ENCODE measurements around the gene NEURL3.

Gene NEURL3

DNA sequence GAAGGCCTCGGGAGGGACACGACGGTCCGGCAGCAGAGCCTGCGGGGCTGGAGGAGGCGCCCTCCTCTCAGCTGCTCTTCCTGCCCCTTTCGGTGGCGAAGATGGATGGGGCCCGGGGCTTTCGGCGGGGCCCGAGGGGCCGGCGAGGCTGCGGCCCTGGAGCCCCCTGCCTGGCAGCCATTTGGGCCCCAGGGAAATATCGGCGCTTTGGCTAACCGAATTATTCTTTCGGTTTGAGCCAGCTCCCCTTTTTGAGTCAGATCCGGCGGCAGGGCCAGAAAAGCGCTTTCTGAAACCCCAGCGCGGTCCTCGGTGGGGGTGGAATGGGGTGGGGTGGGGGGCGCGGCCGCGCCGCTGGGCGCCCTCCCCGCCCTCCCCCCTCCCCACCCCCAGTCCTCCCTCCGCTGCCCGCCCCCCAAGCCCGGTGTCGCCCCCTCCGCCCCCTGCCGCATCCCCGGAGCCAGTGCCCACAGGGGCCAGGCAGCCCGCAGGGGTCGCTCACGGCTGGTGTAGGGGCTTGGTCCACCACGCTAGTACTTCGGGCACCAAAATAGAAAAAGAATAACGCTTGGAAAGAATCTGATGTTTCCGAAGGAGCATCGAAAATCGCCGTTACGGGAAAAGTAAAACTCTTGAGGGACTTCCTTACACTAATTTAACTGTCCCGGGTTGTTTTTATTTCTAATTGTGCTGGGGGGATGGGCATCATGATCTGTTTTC lies 22.3 kb upstream of the NEURL3 start:
- peak; percentile 16 for DNase-seq

GRCh38 chr2:96526615-96527285 lies 21.6 kb upstream of the NEURL3 start:
- DNase-seq = no peak

DNA sequence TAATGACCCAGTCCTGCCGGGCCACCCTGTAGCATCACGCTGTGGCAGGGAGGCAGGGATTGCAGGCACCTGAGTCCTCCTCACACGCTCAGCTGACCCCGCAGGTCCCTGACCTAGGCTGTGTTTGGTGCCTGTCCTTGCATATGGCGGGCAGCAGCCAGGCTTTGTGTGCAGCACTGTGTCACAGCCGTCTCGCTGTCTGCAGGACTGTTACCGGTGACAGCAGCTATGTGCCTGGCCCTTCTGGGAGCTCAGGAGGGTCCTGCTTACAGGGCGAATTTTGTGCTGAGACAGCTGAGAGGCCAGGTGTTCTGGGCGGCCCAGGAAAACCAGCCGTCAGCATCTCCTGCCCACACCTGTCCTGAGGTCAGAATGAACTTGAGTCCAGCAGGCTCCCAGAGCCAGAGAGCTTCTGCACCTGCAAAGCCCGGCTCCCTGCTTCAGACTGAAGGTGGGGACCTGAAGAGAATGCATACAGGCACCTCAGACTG lies 21.0 kb upstream of the NEURL3 start:
- DNase-seq = no peak

- no peak for DNase-seq
Observed at GRCh38 chr2:96525211-96525507, 20.0 kb upstream of the NEURL3 start.

- DNase-seq = no peak
Observed at GRCh38 chr2:96524482-96525210, 19.5 kb upstream of the NEURL3 start.

- no peak for DNase-seq
Observed at GRCh38 chr2:96523659-96524481, 18.7 kb upstream of the NEURL3 start.

- DNase-seq = no peak
Observed at GRCh38 chr2:96522304-96523203, 17.4 kb upstream of the NEURL3 start.

GRCh38 chr2:96521219-96521618 lies 16.1 kb upstream of the NEURL3 start:
- DNase-seq = no peak

DNA sequence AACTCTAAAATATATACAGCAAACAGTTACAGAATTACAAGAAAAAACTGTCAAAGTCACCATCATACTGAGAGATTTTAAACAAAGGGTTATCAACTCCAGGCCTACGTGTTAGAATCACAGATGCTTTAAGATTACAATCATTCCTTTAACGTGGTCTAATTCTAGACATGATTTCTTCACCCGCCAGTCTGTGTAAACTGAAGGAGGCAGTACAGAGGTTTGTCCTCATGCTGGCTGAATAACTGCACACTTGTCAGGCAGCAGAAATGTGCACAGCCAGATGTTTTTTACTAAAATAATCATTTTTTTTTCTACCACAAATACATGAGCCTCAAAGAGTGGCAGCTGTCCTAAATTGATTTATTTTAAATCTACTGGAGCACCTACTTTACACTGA lies 15.5 kb upstream of the NEURL3 start:
- DNase-seq = no peak

- no peak for DNase-seq
Observed at GRCh38 chr2:96520231-96520630, 15.1 kb upstream of the NEURL3 start.

DNA sequence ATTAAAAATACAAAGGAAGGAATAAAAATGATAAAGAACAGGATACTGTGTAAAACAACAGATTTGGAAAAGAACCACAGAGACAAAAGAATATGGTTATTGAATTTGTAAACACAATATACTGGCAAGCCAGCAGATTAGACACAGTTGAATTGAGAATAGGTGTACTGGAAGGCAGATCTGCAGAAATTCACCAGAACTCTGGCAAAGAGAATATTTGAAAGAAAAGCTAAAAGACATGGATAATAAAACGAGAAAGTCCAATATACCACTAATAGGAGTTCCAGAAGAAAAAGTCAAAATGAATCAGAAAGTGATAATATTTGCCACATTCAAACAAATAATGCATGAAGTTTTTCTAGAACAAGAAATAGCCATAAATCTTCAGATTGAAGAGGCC lies 11.9 kb upstream of the NEURL3 start:
- DNase-seq = no peak

GRCh38 chr2:96514521-96514920 lies 9.4 kb upstream of the NEURL3 start:
- DNase-seq = no peak

DNA sequence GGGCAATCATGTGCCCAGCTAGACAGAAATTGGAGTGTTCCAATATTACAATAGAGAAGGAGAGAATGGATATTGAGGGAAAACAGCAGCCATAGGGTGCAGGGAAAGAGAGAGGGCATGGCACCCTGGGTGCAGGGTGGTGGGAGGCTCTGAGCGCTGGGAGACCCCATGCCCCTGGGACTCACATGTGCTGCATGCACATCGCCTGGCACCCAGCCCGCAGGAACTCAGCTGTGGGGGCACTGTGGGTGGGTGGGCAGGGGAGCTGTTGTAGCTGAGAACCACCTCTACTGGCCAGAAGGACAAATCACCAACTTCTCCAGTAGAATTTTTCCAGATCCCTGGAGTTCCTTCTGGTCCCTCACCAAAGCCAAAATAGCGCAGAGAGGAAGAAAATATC lies 7.2 kb upstream of the NEURL3 start:
- no peak for DNase-seq

GRCh38 chr2:96511851-96512250 lies 6.7 kb upstream of the NEURL3 start:
- no peak for DNase-seq

DNA sequence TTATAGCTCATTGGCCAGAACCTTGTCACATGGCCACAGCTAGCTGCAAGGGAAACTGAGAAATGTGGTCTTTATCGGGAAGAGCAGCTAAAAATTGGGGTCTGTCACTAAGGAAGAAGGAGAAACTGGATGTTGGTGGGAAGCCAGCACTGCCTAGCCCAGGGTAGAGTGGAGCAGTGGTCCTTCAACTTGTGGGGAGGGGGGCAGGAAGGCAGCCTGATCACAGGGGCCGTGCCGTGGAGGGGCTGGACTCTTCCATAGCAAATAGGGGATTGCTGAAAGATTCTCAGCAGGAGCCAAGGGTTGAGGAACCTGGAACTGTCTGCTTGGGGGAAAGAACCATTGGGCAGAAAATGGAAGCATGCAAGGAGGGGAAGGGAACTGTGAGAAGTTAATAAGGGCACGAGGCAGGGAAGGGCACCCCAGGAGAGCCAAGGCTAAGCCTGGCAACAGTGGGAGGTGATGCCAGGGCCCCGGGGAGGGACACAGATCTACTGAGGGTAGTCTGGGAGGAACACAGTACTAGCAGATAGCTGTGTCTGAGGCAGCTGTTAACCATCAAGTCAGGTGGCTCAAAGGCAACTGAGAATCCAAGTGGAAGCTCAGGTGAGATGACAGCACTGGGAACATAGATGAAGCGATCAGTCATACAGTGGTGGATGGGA lies 5.9 kb upstream of the NEURL3 start:
- DNase-seq = no peak

- DNase-seq = no peak
Observed at GRCh38 chr2:96509847-96510230, 4.7 kb upstream of the NEURL3 start.

DNA sequence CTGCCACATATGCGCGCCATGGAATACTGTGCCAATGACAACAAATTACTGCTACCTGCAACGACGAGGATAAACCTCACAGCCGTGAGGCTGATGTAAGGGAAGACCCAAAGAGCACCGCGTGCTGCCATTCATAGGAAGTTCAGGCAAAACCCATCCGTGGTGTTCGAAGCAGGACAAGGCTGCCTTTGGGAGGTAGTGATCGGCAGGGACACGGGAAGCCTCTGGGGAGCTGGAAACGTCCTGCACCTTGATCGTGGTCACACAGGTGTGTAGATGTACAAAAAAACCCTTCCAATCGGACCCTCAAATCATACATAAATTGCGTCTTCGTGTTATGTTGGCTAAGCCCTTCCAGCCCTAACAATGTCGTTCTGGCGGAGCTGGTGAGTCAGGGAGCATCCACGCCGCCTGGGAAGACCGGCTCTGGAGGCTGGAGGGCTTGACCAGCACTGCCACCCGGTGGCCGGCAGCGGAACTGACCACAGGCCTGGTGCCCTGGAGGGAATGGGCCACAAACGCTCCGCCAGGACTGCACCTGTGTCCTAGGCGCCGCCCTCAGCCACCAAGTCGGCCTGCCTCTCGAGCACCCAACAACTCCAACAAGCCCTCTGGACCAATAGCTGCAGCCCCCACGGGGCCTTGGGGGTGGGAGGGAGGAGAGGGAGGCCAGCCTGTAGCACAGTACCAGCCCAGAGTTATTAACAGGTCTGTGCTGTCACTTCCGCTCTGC lies 4.1 kb upstream of the NEURL3 start:
- peak; percentile 88 for DNase-seq

- no peak for DNase-seq
Observed at GRCh38 chr2:96508521-96509113, 3.5 kb upstream of the NEURL3 start.

GRCh38 chr2:96507957-96508520 lies 2.9 kb upstream of the NEURL3 start:
- DNase-seq = peak; percentile 72

DNA sequence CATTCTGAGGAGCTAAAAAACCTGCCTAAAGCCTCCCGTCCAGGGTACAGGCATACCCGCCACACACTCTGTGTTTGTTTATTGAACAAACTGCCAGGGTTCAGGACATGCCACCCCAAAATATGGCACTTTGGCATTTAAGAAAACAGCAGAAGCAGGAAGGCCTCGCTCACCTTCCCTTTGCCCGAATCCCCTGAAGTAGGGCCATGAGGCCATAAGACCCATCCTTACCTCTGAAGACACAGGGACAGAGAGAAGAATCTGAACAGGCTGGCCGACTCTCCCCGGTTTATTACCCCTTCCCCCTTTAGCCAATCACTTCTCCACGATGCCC lies 1.7 kb upstream of the NEURL3 start:
- no peak for DNase-seq
